K562 (cell line): ENCODE data around the gene RUNDC3A. TPM values are rescaled to one million over a fixed set of nuclear protein-coding genes. Genes with fewer than 3 reads are reported as not detected.
A peak's percentile ranks its signal among the peaks of the same experiment; 100 is the strongest.

ENCODE experiments used
- BACH1 ChIP-seq: fragments of 200-800 bp; sonication (Bioruptor generic); IDR thresholded peaks from 2 replicates; pipeline ENCODE4 v1.6.1; 2016; ENCODE audit warnings: missing genetic modification characterization, missing compliant biosample characterization
- FOXJ3 ChIP-seq: sonication (generic); formaldehyde crosslinking; IDR thresholded peaks from 2 replicates; pipeline ENCODE4 v1.4.0; 2020; ENCODE audit warnings: mild to moderate bottlenecking, missing genetic modification reagents
- HDAC1 ChIP-seq, 2 experiments: fragments of 450-650 bp; IDR thresholded peaks; 2 replicates each; pipeline ENCODE4 v1.6.1; 2016 to 2017; ENCODE audit warnings: inconsistent platforms in 1 of 2, mild to moderate bottlenecking in 1 of 2, moderate library complexity in 1 of 2
- HDGF ChIP-seq: fragments of 450-650 bp; IDR thresholded peaks from 2 replicates; pipeline ENCODE4 v1.6.1; 2016
- KLF16 ChIP-seq: IDR thresholded peaks from 2 replicates; pipeline ENCODE4 v1.6.1; 2016; ENCODE audit warnings: antibody characterized with exemption
- MYC ChIP-seq, 2 experiments: fragments of 250-450 bp in 1 of 2; sonication (Bioruptor Pico) in 1 of 2; IDR thresholded peaks; 2 replicates each; pipeline versions ENCODE4 v1.5.1 to v1.6.1; 2012 to 2021; ENCODE audit warnings: low read depth in 2 of 2, borderline replicate concordance in 1 of 2, improper control_type of control experiment in 1 of 2, low read length in 1 of 2, mild to moderate bottlenecking in 1 of 2, moderate library complexity in 1 of 2
- NBN ChIP-seq: fragments of 450-650 bp; IDR thresholded peaks from 2 replicates; pipeline ENCODE4 v1.6.1; 2016; ENCODE audit warnings: low read depth, mild to moderate bottlenecking
- SAP30 ChIP-seq: fragments of 200-600 bp; sonication (generic); IDR thresholded peaks from 2 replicates; pipeline ENCODE4 v1.6.1; 2012; ENCODE audit warnings: borderline replicate concordance, low read depth, mild to moderate bottlenecking, moderate library complexity, low read length, control low read depth, inconsistent platforms; ENCODE audit not compliant: insufficient read depth, poor library complexity, severe bottlenecking
- SLC30A9 ChIP-seq: fragments of 250-450 bp; sonication (Bioruptor Pico); IDR thresholded peaks from 2 replicates; pipeline ENCODE4 v1.8.0; 2022; ENCODE audit warnings: mild to moderate bottlenecking, moderate library complexity
- SRF ChIP-seq, 2 experiments: fragments of 250-450, 450-650 bp in 1 of 2; sonication (Bioruptor Pico) in 1 of 2; sonication (generic) in 1 of 2; formaldehyde crosslinking; IDR thresholded peaks; 2 replicates each; pipeline versions ENCODE4 v1.5.0 to v1.5.1; 2020 to 2022; ENCODE audit warnings: mild to moderate bottlenecking in 1 of 2, missing genetic modification reagents in 1 of 2
- ZNF197 ChIP-seq: fragments of 200-800 bp; sonication (Bioruptor generic); IDR thresholded peaks from 2 replicates; pipeline ENCODE4 v1.6.1; 2016; ENCODE audit warnings: low read depth, missing genetic modification characterization, missing compliant biosample characterization
- ZNF551 ChIP-seq: fragments of 250-450 bp; sonication (Bioruptor Pico); IDR thresholded peaks from 2 replicates; pipeline ENCODE4 v1.5.0; 2021; ENCODE audit warnings: mild to moderate bottlenecking, moderate library complexity
- ZNF77 ChIP-seq: fragments of 250-450 bp; sonication (Bioruptor Pico); IDR thresholded peaks from 2 replicates; pipeline ENCODE4 v1.5.0; 2020
- polyA plus RNA-seq, 8 experiments: library from polyadenylated mRNA; depleted of rRNA in 4 of 8; stranded (reverse) in 5 of 8; unstranded in 3 of 8; fragments of >200 nt; fragmentation: Nextera tagmentation in 2 of 8; fragmentation: Illumina TruSeq in 1 of 8; extraction: Ambion mirVana in 2 of 8; extraction: Trizol in 1 of 8; gene quantifications; 2 replicates each; pipeline versions ENCODE4 v1.2.1 to v1.2.3, GENCODE V29; 2011 to 2014; ENCODE audit warnings: inconsistent platforms in 1 of 8, missing spikeins in 1 of 8
- total RNA-seq, 7 experiments: library from RNA; depleted of rRNA in 6 of 7; stranded (reverse); fragments of >200 nt in 6 of 7; fragmentation: Illumina TruSeq in 2 of 7; extraction: Trizol in 2 of 7; gene quantifications; 2 replicates each; pipeline versions ENCODE4 v1.2.1 to v1.2.3, GENCODE V29; 2011 to 2021; ENCODE audit warnings: low replicate concordance in 1 of 7
- TF ChIP-seq, protein P1 (sequence below): fragments of 200-600 bp; sonication (generic); IDR thresholded peaks from one replicate; pipeline ENCODE4 v1.6.1; 2012; ENCODE audit warnings: mild to moderate bottlenecking, low read depth, low read length, inconsistent platforms
- TF ChIP-seq, protein P2 (sequence below): fragments of 450-650 bp; IDR thresholded peaks from 2 replicates; pipeline ENCODE4 v1.6.1; 2016; ENCODE audit warnings: mild to moderate bottlenecking

RUNDC3A gene
- total and polyA plus RNA-seq, 9 of the 15 experiments (the other 6 are each of a cell fraction or from before 2014, with no cell fraction given): not detected

DNA sequence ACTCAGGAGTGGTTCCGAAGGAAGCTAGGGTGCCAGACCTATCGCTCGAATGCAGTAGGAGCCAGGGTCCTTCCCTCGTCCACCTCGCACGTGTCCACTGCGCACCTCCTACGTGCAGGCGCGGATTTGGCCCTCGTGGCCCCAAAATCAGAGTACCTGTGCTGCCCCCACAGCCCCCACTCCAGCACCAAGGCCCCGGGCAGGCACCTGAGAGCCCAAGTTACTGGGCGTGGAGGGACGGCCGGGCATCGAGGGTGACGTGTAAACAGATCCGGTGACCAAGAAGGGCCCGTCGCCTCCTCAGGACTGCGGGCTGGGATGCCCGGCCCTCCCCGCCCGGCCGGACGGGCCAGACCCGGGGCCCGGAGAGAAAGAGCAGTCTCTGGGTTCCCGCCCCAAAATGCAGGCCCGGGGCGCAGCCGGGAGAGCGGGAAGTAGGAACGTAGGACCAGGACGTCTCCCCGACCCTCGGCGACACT lies 15.7 kb downstream of the RUNDC3A start (continued):
- TF ChIP-seq, protein P1, sequence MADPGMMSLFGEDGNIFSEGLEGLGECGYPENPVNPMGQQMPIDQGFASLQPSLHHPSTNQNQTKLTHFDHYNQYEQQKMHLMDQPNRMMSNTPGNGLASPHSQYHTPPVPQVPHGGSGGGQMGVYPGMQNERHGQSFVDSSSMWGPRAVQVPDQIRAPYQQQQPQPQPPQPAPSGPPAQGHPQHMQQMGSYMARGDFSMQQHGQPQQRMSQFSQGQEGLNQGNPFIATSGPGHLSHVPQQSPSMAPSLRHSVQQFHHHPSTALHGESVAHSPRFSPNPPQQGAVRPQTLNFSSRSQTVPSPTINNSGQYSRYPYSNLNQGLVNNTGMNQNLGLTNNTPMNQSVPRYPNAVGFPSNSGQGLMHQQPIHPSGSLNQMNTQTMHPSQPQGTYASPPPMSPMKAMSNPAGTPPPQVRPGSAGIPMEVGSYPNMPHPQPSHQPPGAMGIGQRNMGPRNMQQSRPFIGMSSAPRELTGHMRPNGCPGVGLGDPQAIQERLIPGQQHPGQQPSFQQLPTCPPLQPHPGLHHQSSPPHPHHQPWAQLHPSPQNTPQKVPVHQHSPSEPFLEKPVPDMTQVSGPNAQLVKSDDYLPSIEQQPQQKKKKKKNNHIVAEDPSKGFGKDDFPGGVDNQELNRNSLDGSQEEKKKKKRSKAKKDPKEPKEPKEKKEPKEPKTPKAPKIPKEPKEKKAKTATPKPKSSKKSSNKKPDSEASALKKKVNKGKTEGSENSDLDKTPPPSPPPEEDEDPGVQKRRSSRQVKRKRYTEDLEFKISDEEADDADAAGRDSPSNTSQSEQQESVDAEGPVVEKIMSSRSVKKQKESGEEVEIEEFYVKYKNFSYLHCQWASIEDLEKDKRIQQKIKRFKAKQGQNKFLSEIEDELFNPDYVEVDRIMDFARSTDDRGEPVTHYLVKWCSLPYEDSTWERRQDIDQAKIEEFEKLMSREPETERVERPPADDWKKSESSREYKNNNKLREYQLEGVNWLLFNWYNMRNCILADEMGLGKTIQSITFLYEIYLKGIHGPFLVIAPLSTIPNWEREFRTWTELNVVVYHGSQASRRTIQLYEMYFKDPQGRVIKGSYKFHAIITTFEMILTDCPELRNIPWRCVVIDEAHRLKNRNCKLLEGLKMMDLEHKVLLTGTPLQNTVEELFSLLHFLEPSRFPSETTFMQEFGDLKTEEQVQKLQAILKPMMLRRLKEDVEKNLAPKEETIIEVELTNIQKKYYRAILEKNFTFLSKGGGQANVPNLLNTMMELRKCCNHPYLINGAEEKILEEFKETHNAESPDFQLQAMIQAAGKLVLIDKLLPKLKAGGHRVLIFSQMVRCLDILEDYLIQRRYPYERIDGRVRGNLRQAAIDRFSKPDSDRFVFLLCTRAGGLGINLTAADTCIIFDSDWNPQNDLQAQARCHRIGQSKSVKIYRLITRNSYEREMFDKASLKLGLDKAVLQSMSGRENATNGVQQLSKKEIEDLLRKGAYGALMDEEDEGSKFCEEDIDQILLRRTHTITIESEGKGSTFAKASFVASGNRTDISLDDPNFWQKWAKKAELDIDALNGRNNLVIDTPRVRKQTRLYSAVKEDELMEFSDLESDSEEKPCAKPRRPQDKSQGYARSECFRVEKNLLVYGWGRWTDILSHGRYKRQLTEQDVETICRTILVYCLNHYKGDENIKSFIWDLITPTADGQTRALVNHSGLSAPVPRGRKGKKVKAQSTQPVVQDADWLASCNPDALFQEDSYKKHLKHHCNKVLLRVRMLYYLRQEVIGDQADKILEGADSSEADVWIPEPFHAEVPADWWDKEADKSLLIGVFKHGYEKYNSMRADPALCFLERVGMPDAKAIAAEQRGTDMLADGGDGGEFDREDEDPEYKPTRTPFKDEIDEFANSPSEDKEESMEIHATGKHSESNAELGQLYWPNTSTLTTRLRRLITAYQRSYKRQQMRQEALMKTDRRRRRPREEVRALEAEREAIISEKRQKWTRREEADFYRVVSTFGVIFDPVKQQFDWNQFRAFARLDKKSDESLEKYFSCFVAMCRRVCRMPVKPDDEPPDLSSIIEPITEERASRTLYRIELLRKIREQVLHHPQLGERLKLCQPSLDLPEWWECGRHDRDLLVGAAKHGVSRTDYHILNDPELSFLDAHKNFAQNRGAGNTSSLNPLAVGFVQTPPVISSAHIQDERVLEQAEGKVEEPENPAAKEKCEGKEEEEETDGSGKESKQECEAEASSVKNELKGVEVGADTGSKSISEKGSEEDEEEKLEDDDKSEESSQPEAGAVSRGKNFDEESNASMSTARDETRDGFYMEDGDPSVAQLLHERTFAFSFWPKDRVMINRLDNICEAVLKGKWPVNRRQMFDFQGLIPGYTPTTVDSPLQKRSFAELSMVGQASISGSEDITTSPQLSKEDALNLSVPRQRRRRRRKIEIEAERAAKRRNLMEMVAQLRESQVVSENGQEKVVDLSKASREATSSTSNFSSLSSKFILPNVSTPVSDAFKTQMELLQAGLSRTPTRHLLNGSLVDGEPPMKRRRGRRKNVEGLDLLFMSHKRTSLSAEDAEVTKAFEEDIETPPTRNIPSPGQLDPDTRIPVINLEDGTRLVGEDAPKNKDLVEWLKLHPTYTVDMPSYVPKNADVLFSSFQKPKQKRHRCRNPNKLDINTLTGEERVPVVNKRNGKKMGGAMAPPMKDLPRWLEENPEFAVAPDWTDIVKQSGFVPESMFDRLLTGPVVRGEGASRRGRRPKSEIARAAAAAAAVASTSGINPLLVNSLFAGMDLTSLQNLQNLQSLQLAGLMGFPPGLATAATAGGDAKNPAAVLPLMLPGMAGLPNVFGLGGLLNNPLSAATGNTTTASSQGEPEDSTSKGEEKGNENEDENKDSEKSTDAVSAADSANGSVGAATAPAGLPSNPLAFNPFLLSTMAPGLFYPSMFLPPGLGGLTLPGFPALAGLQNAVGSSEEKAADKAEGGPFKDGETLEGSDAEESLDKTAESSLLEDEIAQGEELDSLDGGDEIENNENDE: no peak
- TF ChIP-seq HDAC1 (IDR thresholded peaks at IDR 0.05): 0 out of 4 replicates have a peak, but pooled peaks of 1 of the 2 experiments have one; percentile 44
- TF ChIP-seq SAP30: no peak
- no peak for TF ChIP-seq HDGF
- TF ChIP-seq, protein P2, sequence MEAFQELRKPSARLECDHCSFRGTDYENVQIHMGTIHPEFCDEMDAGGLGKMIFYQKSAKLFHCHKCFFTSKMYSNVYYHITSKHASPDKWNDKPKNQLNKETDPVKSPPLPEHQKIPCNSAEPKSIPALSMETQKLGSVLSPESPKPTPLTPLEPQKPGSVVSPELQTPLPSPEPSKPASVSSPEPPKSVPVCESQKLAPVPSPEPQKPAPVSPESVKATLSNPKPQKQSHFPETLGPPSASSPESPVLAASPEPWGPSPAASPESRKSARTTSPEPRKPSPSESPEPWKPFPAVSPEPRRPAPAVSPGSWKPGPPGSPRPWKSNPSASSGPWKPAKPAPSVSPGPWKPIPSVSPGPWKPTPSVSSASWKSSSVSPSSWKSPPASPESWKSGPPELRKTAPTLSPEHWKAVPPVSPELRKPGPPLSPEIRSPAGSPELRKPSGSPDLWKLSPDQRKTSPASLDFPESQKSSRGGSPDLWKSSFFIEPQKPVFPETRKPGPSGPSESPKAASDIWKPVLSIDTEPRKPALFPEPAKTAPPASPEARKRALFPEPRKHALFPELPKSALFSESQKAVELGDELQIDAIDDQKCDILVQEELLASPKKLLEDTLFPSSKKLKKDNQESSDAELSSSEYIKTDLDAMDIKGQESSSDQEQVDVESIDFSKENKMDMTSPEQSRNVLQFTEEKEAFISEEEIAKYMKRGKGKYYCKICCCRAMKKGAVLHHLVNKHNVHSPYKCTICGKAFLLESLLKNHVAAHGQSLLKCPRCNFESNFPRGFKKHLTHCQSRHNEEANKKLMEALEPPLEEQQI: no peak
- TF ChIP-seq ZNF197 (CRISPR knock-in tag): no peak
- no peak for TF ChIP-seq FOXJ3
- TF ChIP-seq SLC30A9 (CRISPR knock-in tag): no peak
- no peak for TF ChIP-seq ZNF551 (CRISPR knock-in tag)
- no peak for TF ChIP-seq BACH1 (tag)
- TF ChIP-seq SRF (CRISPR knock-in tag; IDR thresholded peaks at IDR 0.05): 0 out of 4 replicates have a peak, but pooled peaks of 1 of the 2 experiments have one; percentile 25
- TF ChIP-seq NBN: no peak
- no peak for TF ChIP-seq KLF16
- peak; percentile 41; the same call in 1 of the 2 replicates for TF ChIP-seq MYC (IDR thresholded peaks at IDR 0.05; ENCODE audit: low read depth, low read length)
- TF ChIP-seq MYC (CRISPR knock-in tag; IDR thresholded peaks at IDR 0.05; ENCODE audit: borderline replicate concordance, low read depth): no peak
- TF ChIP-seq ZNF77 (CRISPR knock-in tag): no peak
